HG03520 (cell line): Measurements from ENCODE around the gene OR51G2.
"Not testable (repeated sequence)": the region's sequence is repeated elsewhere in the genome, so short reads cannot be mapped to it uniquely, and the experiment has no call there.

ENCODE experiments used
- ATAC-seq: cut with Tn5 transposase; IDR thresholded peaks from one replicate; pipeline ENCODE4 v1.9.1; 2021; ENCODE audit warnings: mild to moderate bottlenecking, moderate library complexity; ENCODE audit not compliant: unreplicated experiment

Gene OR51G2

GRCh38 chr11:4919250-4919649 is at the start of gene OR51G2:
Gene OR51G2 (minus strand): TSS chr11:4919350. CDS start chr11:4915663, 3,687 bp downstream.
- no peak for ATAC-seq

DNA sequence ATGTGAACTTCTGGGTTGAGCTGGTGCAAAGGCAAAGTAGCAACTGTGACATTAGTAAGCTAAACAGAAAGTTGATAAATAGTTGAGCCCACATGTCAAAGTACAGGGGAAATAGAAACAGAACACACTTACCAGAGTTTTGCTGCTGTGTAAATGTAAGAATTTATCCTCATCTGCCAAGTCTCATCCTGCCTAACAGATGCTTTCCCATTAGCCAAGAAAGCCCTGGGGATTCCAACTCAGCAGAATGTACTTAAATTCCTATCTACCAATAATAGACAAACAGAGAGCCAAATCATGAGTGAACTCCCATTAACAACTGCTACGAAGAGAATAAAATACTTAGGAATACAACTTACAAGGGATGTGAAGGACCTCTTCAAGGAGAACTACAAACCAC is 43.7 kb upstream of the OR51G2 start:
- no peak for ATAC-seq

- ATAC-seq = no peak
Observed at GRCh38 chr11:4960877-4961276, 41.7 kb upstream of the OR51G2 start.

GRCh38 chr11:4957396-4957795 is 38.2 kb upstream of the OR51G2 start:
- ATAC-seq = no peak

DNA sequence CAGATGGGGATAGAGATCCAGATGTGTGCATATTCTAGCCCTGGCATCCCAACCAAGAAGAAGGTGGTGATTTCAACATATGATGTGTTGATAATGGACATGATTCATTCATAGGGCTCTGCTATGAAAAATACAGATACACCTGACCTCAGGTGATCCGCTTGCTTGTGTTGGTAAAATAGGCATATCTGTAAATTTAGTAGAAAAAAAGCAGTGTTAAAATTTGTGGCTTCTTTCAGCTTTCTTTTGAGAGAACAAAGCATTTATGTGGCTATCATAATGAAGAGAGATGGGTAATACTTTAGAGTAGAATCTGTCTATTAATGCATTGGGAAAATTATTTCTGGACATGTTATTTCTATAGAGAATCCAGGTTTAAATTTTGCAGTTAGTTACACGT is 36.5 kb upstream of the OR51G2 start, which contains the start of gene OR51A2:
Gene OR51A2 (minus strand): TSS at position 101 of the 400 bp plus-strand sequence. CDS start 0 bp downstream, at position 101.
- ATAC-seq = not testable (repeated sequence)

- no peak for ATAC-seq
Observed at GRCh38 chr11:4947505-4947904, 28.4 kb upstream of the OR51G2 start, which contains the start of gene OR51A4. Gene OR51A4 (minus strand): TSS chr11:4947605. CDS start chr11:4947100, 505 bp downstream.

- no peak for ATAC-seq
Observed at GRCh38 chr11:4936745-4937144, 17.6 kb upstream of the OR51G2 start.

- ATAC-seq = no peak
Observed at GRCh38 chr11:4932751-4933150, 13.6 kb upstream of the OR51G2 start.

GRCh38 chr11:4926608-4927007 is 7.5 kb upstream of the OR51G2 start:
- no peak for ATAC-seq

- ATAC-seq = no peak
Observed at GRCh38 chr11:4924239-4924638, 5.1 kb upstream of the OR51G2 start, which contains the start of gene OR51G1. Gene OR51G1 (minus strand): TSS chr11:4924339. CDS start chr11:4924339, 0 bp downstream.

DNA sequence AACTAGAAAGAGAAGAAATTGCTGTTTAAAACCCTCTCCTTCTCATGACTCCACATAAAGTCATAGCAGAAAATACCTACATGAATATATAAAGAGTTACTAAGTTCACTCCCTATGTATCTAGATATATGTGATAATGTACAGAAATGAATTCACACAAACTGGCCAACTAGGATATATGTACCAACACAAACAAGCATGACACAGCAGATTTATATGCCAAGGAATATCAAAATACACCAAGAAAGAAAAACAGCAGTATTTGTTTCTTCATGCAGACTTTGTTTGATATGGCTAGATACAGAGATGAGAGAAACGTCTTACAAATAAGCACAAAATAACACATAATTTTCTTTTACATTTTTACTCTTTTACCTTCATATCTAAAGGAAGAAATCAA is 3.2 kb upstream of the OR51G2 start:
- ATAC-seq = no peak

DNA sequence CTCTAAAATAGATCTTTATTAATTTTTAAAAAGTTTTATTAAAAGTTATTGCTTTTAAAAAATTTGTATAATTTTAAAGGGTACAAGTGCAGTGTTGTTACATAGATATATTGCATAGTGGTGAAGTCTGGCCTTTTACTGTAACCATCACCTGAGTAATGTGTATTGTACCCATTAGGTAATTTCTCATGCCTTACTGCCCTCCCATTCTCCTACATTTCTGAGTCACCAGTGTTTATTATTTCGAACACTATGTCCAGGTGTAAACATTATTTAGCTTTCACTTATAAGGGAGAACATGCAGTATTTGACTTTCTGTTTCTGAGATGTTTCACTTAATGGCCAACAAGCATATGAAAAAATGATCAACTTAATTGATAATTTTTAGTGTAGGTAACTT is 2.6 kb upstream of the OR51G2 start:
- ATAC-seq = no peak

DNA sequence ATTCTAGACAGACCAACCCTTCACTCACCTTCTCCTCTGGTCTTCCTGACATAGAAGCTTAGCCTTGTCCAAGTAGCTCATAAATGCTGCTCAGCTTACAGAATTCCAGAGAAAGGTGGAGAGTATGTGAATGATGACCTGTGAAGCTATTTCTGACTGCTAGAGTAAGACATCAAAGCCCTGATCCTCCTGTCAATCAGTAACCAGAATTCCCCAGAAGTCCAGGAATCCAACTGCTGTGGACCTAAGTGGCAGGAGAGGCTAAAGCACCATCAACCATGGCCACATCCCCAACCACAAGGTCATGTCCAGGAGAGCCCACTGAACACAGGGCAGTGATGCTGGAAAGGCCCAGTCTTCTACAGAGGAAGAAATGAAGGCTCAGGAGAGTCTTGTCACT is 2.6 kb downstream of the OR51G2 start:
- ATAC-seq = no peak

DNA sequence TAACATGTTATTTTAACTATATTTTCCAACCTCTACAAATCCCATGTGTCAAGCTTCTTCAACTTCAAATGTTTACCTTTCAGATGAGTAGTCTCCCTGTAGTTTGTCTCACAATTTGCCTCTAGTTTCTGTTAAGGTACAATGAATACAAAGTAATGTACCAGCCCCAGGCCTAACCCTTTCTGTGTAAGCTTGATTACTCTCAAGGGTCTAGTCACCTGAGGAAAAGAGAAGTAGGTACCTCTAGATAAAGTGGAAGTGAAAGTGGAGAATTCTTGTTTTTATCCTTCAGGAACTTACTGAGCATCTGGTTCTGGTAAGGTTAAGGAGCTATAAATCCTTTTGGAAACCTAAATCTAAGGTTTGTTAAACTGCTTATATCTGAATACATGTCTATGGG is 15.7 kb downstream of the OR51G2 start, which contains the start of gene OR51A7:
Gene OR51A7 (plus strand): TSS at position 300 of the 400 bp plus-strand sequence. CDS start 3,587 bp downstream, outside the sequence.
- ATAC-seq = no peak

DNA sequence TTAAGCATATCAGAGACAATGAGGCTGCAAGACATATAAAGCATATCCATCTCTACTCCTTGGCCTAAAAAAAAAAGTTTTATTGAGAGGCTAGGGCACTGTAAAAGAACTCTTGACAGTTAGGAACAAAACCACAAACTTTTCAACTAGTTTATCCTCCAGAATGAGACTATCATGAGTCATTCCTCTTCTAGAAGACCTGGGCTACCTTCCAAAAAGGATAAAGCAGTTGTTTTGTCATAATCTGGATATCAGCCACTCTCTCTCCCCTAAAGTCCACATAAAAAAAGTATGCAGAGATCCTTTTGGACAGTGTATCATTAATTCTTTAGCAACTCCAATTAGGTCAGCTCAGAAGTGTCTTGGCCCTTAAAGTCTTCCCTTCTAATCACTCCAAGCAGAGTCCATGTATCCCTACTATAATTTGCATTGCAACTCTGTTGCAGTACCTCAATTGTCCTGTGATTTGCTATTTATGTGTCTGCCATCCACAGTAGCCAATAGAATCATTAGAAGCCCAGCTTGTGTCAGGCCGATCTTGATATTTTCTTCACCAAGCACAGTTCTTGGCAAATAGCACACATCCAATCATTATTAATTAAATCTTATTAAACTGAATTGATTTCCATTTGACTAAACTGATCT is 27.0 kb downstream of the OR51G2 start:
- ATAC-seq = no peak

GRCh38 chr11:4890279-4890678 is 28.9 kb downstream of the OR51G2 start:
- ATAC-seq = no peak

DNA sequence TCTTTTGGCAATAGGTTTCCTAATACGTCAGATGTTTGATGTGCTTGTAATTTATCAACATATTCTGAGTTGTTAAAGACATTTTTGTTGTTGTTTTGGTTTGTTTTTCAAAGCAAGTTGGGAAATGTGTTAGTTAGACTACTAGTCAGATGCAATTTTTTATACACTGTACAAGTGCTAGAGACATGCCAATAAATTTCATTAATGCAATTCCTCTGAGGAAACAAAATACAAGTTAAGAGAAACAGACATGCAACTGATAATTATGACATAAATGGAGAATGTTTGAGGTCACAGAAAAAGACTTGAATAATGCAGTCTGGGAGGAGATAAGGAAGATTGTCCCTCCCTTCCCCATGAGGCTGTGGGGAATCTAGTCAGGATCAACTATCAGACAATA is 31.6 kb downstream of the OR51G2 start:
- no peak for ATAC-seq

- ATAC-seq = no peak
Observed at GRCh38 chr11:4886186-4886585, 33.0 kb downstream of the OR51G2 start.

DNA sequence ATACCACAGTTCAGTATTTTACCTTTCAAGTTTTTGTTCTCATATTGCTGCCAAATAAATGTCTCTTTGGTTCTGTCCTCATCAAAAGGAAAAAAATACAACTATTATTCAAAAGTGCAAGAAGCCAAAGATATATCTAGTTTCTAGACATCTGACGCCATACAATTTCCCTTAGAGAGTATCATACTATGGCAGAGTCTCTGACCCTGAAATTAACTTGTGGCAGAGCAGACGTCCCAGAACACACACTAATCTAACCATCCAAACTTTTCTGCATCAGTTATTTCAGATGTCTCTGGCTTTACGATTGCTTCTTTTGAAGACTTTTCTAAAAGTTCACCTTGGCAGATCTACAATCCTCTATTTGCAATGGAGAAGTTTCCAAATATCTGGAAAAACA is 34.8 kb downstream of the OR51G2 start:
- no peak for ATAC-seq

- ATAC-seq = no peak
Observed at GRCh38 chr11:4882543-4882942, 36.6 kb downstream of the OR51G2 start.

GRCh38 chr11:4881860-4882500 is 37.2 kb downstream of the OR51G2 start, which contains the start of gene OR51T1:
Gene OR51T1 (plus strand): TSS chr11:4881900. CDS start chr11:4881900, 0 bp downstream.
- no peak for ATAC-seq

DNA sequence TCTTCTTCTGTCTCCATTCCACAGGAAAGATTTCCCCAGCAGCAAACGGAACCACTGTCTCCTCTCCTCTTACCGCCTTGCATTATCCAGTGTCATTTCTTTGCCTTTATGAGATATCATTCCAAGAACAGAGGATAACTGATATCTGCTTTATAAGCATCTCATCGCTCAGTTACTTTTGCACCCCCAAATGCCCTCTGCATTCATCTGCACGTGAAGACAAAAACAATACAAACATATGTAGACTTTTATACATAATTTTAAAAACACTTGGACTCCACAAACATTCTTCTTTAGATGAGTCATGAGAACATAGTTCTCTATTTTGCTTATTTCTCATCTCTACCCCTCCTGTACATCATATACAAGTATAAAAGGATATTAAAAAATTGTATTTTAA is 38.0 kb downstream of the OR51G2 start:
- no peak for ATAC-seq
